Endothelial cell of umbilical vein (primary cell): Measurements from ENCODE around the gene FKBP6. TPM values are rescaled to one million over a fixed set of nuclear protein-coding genes. Genes with fewer than 3 reads are reported as not detected.

Experiments used
- BruUV-seq: library from RNA; stranded (reverse); fragments of 400-500 nt; replicated peaks from 2 replicates; lab custom pipeline; 2021; lab: Mats Ljungman, UMichigan
- CTCF ChIA-PET: fragments of 300-600, 350-600 bp; sonication (Branson Sonifier 250); formaldehyde crosslinking; loops from one replicate; lab custom pipeline; 2021; ENCODE audit warnings: antibody characterized with exemption, inconsistent platforms; lab: Charles Lee
- POLR2A ChIA-PET: fragments of 300-600, 350-600 bp; sonication (Branson Sonifier 250); formaldehyde crosslinking; loops from one replicate; lab custom pipeline; 2021; ENCODE audit warnings: antibody characterized with exemption, inconsistent platforms; lab: Charles Lee
- DNase-seq: peaks from one replicate; pipeline ENCODE4 v3.0.0-alpha.2; 2011; ENCODE audit warnings: low read depth, low spot score
- FAIRE-seq: peaks from 2 replicates; lab custom pipeline; 2011; peaks lifted over from hg19 to GRCh38; lab: Jason Lieb, UNC
- H2AFZ ChIP-seq: 2 replicates; pipeline ENCODE4 v1.6.0; 2012; ENCODE audit warnings: low read depth, low read length, control low read depth, inconsistent platforms
- H3K27ac ChIP-seq: 2 replicates; pipeline ENCODE4 v1.5.1; 2011; ENCODE audit warnings: low read depth, mild to moderate bottlenecking, control low read depth, low read length, moderate library complexity; ENCODE audit not compliant: insufficient read depth
- H3K27me3 ChIP-seq, 2 experiments: 2 replicates each; pipeline versions ENCODE4 v1.6.0 to v1.6.1; 2011; ENCODE audit warnings: low read length in 2 of 2, mixed read lengths in 1 of 2; ENCODE audit not compliant: control insufficient read depth in 2 of 2, insufficient read depth in 2 of 2
- H3K36me3 ChIP-seq, 2 experiments: 2 replicates in 1 of 2; 3 replicates in 1 of 2; pipeline ENCODE4 v1.5.1; 2011; ENCODE audit warnings: low read length in 2 of 2, mild to moderate bottlenecking in 1 of 2, moderate library complexity in 1 of 2; ENCODE audit not compliant: control insufficient read depth in 2 of 2, insufficient read depth in 2 of 2; ENCODE audit errors: extremely low read depth in 1 of 2
- H3K4me1 ChIP-seq: 3 replicates; pipeline ENCODE4 v1.5.1; 2011; ENCODE audit warnings: mild to moderate bottlenecking, low read length; ENCODE audit not compliant: control insufficient read depth, insufficient read depth; ENCODE audit errors: extremely low read depth
- H3K4me2 ChIP-seq: 2 replicates; pipeline ENCODE4 v1.6.1; 2011; ENCODE audit warnings: low read length, control low read depth, mixed read lengths; ENCODE audit not compliant: insufficient read depth
- H3K4me3 ChIP-seq, 3 experiments: fragments of 200-600 bp in 1 of 3; sonication (generic), shearing (Covaris generic) in 1 of 3; replicated peaks in 1 of 3; 2 replicates each; pipeline ENCODE4 v1.5.1; 2011 to 2016; ENCODE audit warnings: control low read depth in 3 of 3, low read length in 3 of 3, mild to moderate bottlenecking in 2 of 3, inconsistent platforms in 1 of 3, low read depth in 1 of 3, moderate library complexity in 1 of 3; ENCODE audit not compliant: insufficient read depth in 1 of 3
- H3K79me2 ChIP-seq: 2 replicates; pipeline ENCODE4 v1.6.0; 2012; ENCODE audit warnings: low read length, inconsistent platforms; ENCODE audit not compliant: control insufficient read depth, insufficient read depth
- H3K9ac ChIP-seq: replicated peaks from 2 replicates; pipeline ENCODE3; 2011; ENCODE audit warnings: low read length, control low read depth; ENCODE audit not compliant: insufficient read depth; ENCODE audit errors: extremely low read depth
- H3K9me1 ChIP-seq: replicated peaks from 3 replicates; pipeline ENCODE4 v1.6.0; 2011; ENCODE audit warnings: mild to moderate bottlenecking, low read length; ENCODE audit not compliant: control insufficient read depth, insufficient read depth; ENCODE audit errors: extremely low read depth
- H3K9me3 ChIP-seq: replicated peaks from 2 replicates; pipeline ENCODE4 v1.5.1; 2012; ENCODE audit warnings: low read length, inconsistent platforms; ENCODE audit not compliant: control insufficient read depth, insufficient read depth
- H4K20me1 ChIP-seq: replicated peaks from 2 replicates; pipeline ENCODE3; 2011; ENCODE audit warnings: mild to moderate bottlenecking, low read length; ENCODE audit not compliant: control insufficient read depth, insufficient read depth; ENCODE audit errors: extremely low read depth
- CTCF ChIP-seq, 2 donors: IDR thresholded peaks; 1 replicate in 1 of 2; 2 replicates in 1 of 2; pipeline ENCODE4 v1.5.1; 2011; ENCODE audit warnings: low read length in 2 of 2, mild to moderate bottlenecking in 2 of 2, moderate library complexity in 2 of 2, control low read depth in 1 of 2, inconsistent platforms in 1 of 2, low read depth in 1 of 2; ENCODE audit not compliant: insufficient read depth in 1 of 2; ENCODE audit errors: extremely low read depth in 1 of 2
- EZH2 ChIP-seq: IDR thresholded peaks from 2 replicates; pipeline ENCODE4 v1.6.1; 2012; ENCODE audit warnings: borderline replicate concordance, low read depth, mild to moderate bottlenecking, moderate library complexity, low read length, inconsistent platforms; ENCODE audit not compliant: severe bottlenecking
- JUN ChIP-seq: IDR thresholded peaks from 2 replicates; pipeline ENCODE4 v1.6.1; 2011; ENCODE audit warnings: borderline replicate concordance, low read depth; ENCODE audit not compliant: insufficient read length, insufficient read depth
- POLR2A ChIP-seq: IDR thresholded peaks from 2 replicates; pipeline ENCODE4 v1.6.1; 2012; ENCODE audit warnings: low read depth, mild to moderate bottlenecking, control low read depth, low read length
- dilution Hi-C: fragments of 300-500 bp; cut with MboI; formaldehyde crosslinking; loops from one replicate; pipeline ENCODE4 v1.15.0; 2019; ENCODE audit warnings: low sequenced_read_pairs; ENCODE audit not compliant: extremely low pct_ligation_motif_present
- intact Hi-C: fragments of 100-400 bp; cut with micrococcal nuclease; formaldehyde crosslinking; loops from one replicate; pipeline ENCODE4 v1.10.0; 2022
- polyA plus RNA-seq, 4 experiments: library from polyadenylated mRNA; depleted of rRNA in 3 of 4; stranded (reverse) in 3 of 4; unstranded in 1 of 4; fragments of >200 nt; gene quantifications; 2 replicates each; pipeline versions ENCODE4 v1.2.1 to v1.2.3, GENCODE V29; 2011 to 2012; ENCODE audit warnings: missing spikeins in 1 of 4
- total RNA-seq: library from RNA; stranded (reverse); gene quantifications from 2 replicates; pipeline ENCODE4 v1.2.3, GENCODE V29; 2021

FKBP6 gene
- total and polyA plus RNA-seq, 2 donors (not counting 3 experiments of a cell fraction or from before 2014, with no cell fraction given), result 0.04 TPM; not detected in 1

- CTCF ChIA-PET, result no interaction called here
- POLR2A ChIA-PET, result no interaction called here
These were observed 20.5 kb upstream of the FKBP6 start for GRCh38 chr7:73307436-73307835.

More at GRCh38 chr7:73307436-73307835, 20.5 kb upstream of the FKBP6 start:
- FAIRE-seq (no peak), DNase-seq (no peak)
- Histone ChIP-seq H3K4me2 (no peak overlapping the region), H3K9me1 (no peaks in the 10 kb centered on the region), H3K9me3 (no peaks in the 10 kb centered on the region), H3K27me3 (no peaks in the 10 kb centered on the region), H3K4me1 (no peaks in the 10 kb centered on the region), H3K79me2 (no peaks in the 10 kb centered on the region), H4K20me1 (no peaks in the 10 kb centered on the region), H3K27ac (no peak overlapping the region), H3K9ac (no peak overlapping the region), H2AFZ (no peak overlapping the region), H3K36me3 (no peaks in the 10 kb centered on the region), H3K4me3 (no peak overlapping the region)
- TF ChIP-seq POLR2A (no peak), CTCF (IDR thresholded peaks at IDR 0.05; ENCODE audit: extremely low read depth in 1 of 2, insufficient read depth in 1 of 2, low read depth in 1 of 2, low read length in 2 of 2) (no peak), JUN (no peak), EZH2 (no peak)
- dilution Hi-C loops (no loop called here), intact Hi-C loops (no loop called here)
- no TSS peak for BruUV-seq
